HG02610 (cell line): Measurements from ENCODE around the gene PPP1R1C.

Experiments used
- ATAC-seq: cut with Tn5 transposase; IDR thresholded peaks from one replicate; pipeline ENCODE4 v1.9.1; 2021; ENCODE audit warnings: mild to moderate bottlenecking, moderate library complexity; ENCODE audit not compliant: unreplicated experiment

Gene PPP1R1C

GRCh38 chr2:182058056-182058455 lies 72.4 kb downstream of the PPP1R1C start:
- ATAC-seq, result no peak

- ATAC-seq, result no peak
Measured at GRCh38 chr2:182061739-182062138, 76.1 kb downstream of the PPP1R1C start.

GRCh38 chr2:182062329-182062972 lies 76.8 kb downstream of the PPP1R1C start:
- no peak for ATAC-seq

- ATAC-seq, result no peak
Measured at GRCh38 chr2:182064019-182064778, 78.5 kb downstream of the PPP1R1C start.

GRCh38 chr2:182066400-182067087 lies 80.9 kb downstream of the PPP1R1C start:
- ATAC-seq, result no peak

GRCh38 chr2:182067393-182067792 lies 81.7 kb downstream of the PPP1R1C start:
- no peak for ATAC-seq

- no peak for ATAC-seq
Measured at GRCh38 chr2:182068811-182069210, 83.2 kb downstream of the PPP1R1C start.

GRCh38 chr2:182069416-182069815 lies 83.8 kb downstream of the PPP1R1C start:
- ATAC-seq, result no peak

GRCh38 chr2:182069908-182070307 lies 84.3 kb downstream of the PPP1R1C start:
- no peak for ATAC-seq

- ATAC-seq, result no peak
Measured at GRCh38 chr2:182070736-182071135, 85.1 kb downstream of the PPP1R1C start.

- no peak for ATAC-seq
Measured at GRCh38 chr2:182072861-182073260, 87.2 kb downstream of the PPP1R1C start.

GRCh38 chr2:182073613-182074012 lies 88.0 kb downstream of the PPP1R1C start:
- ATAC-seq, result no peak

- no peak for ATAC-seq
Measured at GRCh38 chr2:182077023-182077422, 91.4 kb downstream of the PPP1R1C start.

GRCh38 chr2:182077448-182078142 lies 91.9 kb downstream of the PPP1R1C start:
- ATAC-seq, result peak; percentile 77

GRCh38 chr2:182078988-182079602 lies 93.4 kb downstream of the PPP1R1C start:
- no peak for ATAC-seq

GRCh38 chr2:182080493-182080892 lies 94.8 kb downstream of the PPP1R1C start:
- ATAC-seq, result no peak

GRCh38 chr2:182081602-182082260 lies 96.1 kb downstream of the PPP1R1C start:
- no peak for ATAC-seq

- ATAC-seq, result no peak
Measured at GRCh38 chr2:182088681-182089320, 103.1 kb downstream of the PPP1R1C start.

- ATAC-seq, result no peak
Measured at GRCh38 chr2:182090486-182090885, 104.8 kb downstream of the PPP1R1C start.
